Bone marrow (tissue), 2 donors: ENCODE measurements around the gene ADPRH.
"Not testable (repeated sequence)": the region's sequence is repeated elsewhere in the genome, so short reads cannot be mapped to it uniquely, and the experiment has no call there.

Experiments used
- DNase-seq, 2 donors: peaks; one replicate each; lab custom pipeline; 2025; lab: John Stamatoyannopoulos, UW

Gene ADPRH

GRCh38 chr3:119559441-119559963 is 19.8 kb upstream of the ADPRH start, which contains the start of gene CD80:
CD80 (minus strand) TSS chr3:119559614; CDS start chr3:119557728, 1,886 bp downstream.
- DNase-seq = peak; percentile 30 to 90

- DNase-seq = no peak
Measured at GRCh38 chr3:119560160-119560559, 19.1 kb upstream of the ADPRH start.

GRCh38 chr3:119562307-119562961 is 16.9 kb upstream of the ADPRH start:
- DNase-seq = peak; percentile 16 to 70

- DNase-seq = not testable (repeated sequence)
Measured at GRCh38 chr3:119563334-119563733, 16.0 kb upstream of the ADPRH start.

GRCh38 chr3:119569156-119569555 is 10.1 kb upstream of the ADPRH start:
- DNase-seq = no peak

- peak in 1 of 2 donors; percentile 81 for DNase-seq
Measured at GRCh38 chr3:119570229-119570628, 9.1 kb upstream of the ADPRH start.

- no peak for DNase-seq
Measured at GRCh38 chr3:119571230-119571629, 8.1 kb upstream of the ADPRH start.

GRCh38 chr3:119571688-119572087 is 7.6 kb upstream of the ADPRH start:
- no peak for DNase-seq

- no peak for DNase-seq
Measured at GRCh38 chr3:119575507-119575906, 3.8 kb upstream of the ADPRH start.

- no peak for DNase-seq
Measured at GRCh38 chr3:119580067-119580760, 922 bp downstream of the ADPRH start.

GRCh38 chr3:119582178-119582577 is 2.9 kb downstream of the ADPRH start:
- no peak for DNase-seq

- DNase-seq = no peak
Measured at GRCh38 chr3:119585208-119585607, 5.9 kb downstream of the ADPRH start.

GRCh38 chr3:119585856-119586570 is 6.7 kb downstream of the ADPRH start:
- no peak for DNase-seq

- DNase-seq = peak in 1 of 2 donors; percentile 20
Measured at GRCh38 chr3:119586733-119587172, 7.5 kb downstream of the ADPRH start.

- no peak for DNase-seq
Measured at GRCh38 chr3:119588112-119588511, 8.8 kb downstream of the ADPRH start.

GRCh38 chr3:119589102-119589773 is 9.9 kb downstream of the ADPRH start:
- DNase-seq = no peak

GRCh38 chr3:119590706-119591105 is 11.4 kb downstream of the ADPRH start:
- DNase-seq = no peak

GRCh38 chr3:119592861-119593260 is 13.6 kb downstream of the ADPRH start:
- no peak for DNase-seq

GRCh38 chr3:119594066-119594465 is 14.8 kb downstream of the ADPRH start:
- no peak for DNase-seq

- not testable (repeated sequence) for DNase-seq
Measured at GRCh38 chr3:119594929-119595328, 15.6 kb downstream of the ADPRH start.

GRCh38 chr3:119595639-119596334 is 16.5 kb downstream of the ADPRH start:
- DNase-seq = no peak
